OCI-LY7 (cell line): Measurements from ENCODE around the gene ADAMTS6.

Experiments
- EZH2phosphoT487 ChIP-seq: fragments of 200-600 bp; sonication (generic); IDR thresholded peaks from 2 replicates; pipeline ENCODE4 v1.6.1; 2018; ENCODE audit warnings: low read depth, borderline replicate concordance, mild to moderate bottlenecking, mixed run types, antibody characterized with exemption, low read length, moderate library complexity, mixed read lengths
- TF ChIP-seq, protein P1 (sequence below): fragments of 200-600 bp; sonication (generic); conservative IDR thresholded peaks from 2 replicates; pipeline ENCODE4 v1.5.1; 2014; ENCODE audit warnings: mild to moderate bottlenecking, antibody characterized with exemption, low read length, moderate library complexity, mixed read lengths

DNA sequence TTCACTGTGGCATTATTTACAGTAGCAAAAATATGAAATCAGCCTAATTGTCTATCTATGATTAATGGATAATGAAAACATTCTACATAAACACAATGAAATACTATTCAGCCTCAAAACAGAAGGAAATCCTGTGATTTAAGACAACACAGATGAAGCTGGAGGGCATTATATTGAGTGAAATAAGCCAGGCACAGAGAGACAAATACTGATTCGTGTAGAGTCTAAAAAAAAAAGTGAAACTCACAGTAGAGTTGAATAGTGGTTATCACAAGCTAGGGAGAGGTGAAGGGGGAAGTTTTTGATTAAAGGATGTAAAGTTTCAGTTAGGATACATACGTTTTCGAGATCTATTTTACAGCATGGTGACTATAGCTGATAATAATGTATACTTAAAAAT is 122.2 kb downstream of the ADAMTS6 start:
- TF ChIP-seq, protein P1, sequence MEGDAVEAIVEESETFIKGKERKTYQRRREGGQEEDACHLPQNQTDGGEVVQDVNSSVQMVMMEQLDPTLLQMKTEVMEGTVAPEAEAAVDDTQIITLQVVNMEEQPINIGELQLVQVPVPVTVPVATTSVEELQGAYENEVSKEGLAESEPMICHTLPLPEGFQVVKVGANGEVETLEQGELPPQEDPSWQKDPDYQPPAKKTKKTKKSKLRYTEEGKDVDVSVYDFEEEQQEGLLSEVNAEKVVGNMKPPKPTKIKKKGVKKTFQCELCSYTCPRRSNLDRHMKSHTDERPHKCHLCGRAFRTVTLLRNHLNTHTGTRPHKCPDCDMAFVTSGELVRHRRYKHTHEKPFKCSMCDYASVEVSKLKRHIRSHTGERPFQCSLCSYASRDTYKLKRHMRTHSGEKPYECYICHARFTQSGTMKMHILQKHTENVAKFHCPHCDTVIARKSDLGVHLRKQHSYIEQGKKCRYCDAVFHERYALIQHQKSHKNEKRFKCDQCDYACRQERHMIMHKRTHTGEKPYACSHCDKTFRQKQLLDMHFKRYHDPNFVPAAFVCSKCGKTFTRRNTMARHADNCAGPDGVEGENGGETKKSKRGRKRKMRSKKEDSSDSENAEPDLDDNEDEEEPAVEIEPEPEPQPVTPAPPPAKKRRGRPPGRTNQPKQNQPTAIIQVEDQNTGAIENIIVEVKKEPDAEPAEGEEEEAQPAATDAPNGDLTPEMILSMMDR, result no peak
- no peak for TF ChIP-seq EZH2phosphoT487
